IPS DF 6.9 (cell line): ENCODE measurements around the gene BACE2.
"Not testable (repeated sequence)": the region's sequence is repeated elsewhere in the genome, so short reads cannot be mapped to it uniquely, and the experiment has no call there.

ENCODE experiments used
- DNase-seq: peaks from one replicate; pipeline ENCODE4 v3.0.0-alpha.2; 2013; ENCODE audit warnings: low read depth, low spot score
- H3K27ac ChIP-seq: one replicate; pipeline ENCODE4 v1.5.1; 2013; ENCODE audit warnings: low read length, control low read depth
- H3K27me3 ChIP-seq: 2 replicates; pipeline ENCODE4 v1.6.1; 2013; ENCODE audit warnings: mild to moderate bottlenecking, low read length; ENCODE audit not compliant: control insufficient read depth, insufficient read depth
- H3K36me3 ChIP-seq: 2 replicates; pipeline ENCODE4 v1.6.1; 2013; ENCODE audit warnings: low read length; ENCODE audit not compliant: control insufficient read depth, insufficient read depth
- H3K4me1 ChIP-seq: 2 replicates; pipeline ENCODE4 v1.6.1; 2013; ENCODE audit warnings: low read length; ENCODE audit not compliant: control insufficient read depth, insufficient read depth
- H3K4me3 ChIP-seq: 2 replicates; pipeline ENCODE4 v1.5.1; 2013; ENCODE audit warnings: mild to moderate bottlenecking, low read length
- H3K9me3 ChIP-seq: 2 replicates; pipeline ENCODE4 v1.6.1; 2013; ENCODE audit warnings: low read length, inconsistent platforms; ENCODE audit not compliant: control insufficient read depth, insufficient read depth
- WGBS: extraction: QIAGEN DNeasy Blood & Tissue Kit; methylation state at CpG from one replicate; pipeline ENCODE4 v1.1.7; 2013; ENCODE audit warnings: mixed read lengths, missing lambda C conversion rate; ENCODE audit not compliant: insufficient read length, insufficient coverage; 5-methylcytosine and 5-hydroxymethylcytosine counted together

Gene BACE2

DNA sequence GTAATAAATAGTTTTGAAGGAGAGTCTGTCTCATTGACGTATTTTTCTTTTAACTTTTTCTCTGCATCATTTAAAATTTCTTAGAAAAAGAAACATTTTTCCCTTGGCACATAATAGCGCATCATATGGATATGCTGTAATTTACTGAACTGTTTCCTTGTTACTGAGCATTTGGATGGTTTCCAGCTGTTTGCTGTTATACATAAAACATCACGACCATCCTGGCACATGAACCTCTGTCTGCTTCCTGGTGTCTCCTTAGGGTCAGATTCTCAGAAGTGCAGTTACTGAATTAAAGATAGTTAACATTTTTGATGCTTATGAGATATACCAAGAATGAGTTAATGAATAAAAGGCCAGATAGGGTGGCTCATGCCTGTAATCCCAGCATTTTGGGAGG, 67.2 kb downstream of the BACE2 start:
- no peak for DNase-seq
- Histone ChIP-seq H3K9me3 (no peaks in the 10 kb centered on the region), H3K27ac (no peak overlapping the region), H3K27me3 (no peaks in the 10 kb centered on the region), H3K4me3 (no peak overlapping the region), H3K4me1 (no peaks in the 10 kb centered on the region; the same call in 1 of the 2 replicates), H3K36me3 (no peaks in the 10 kb centered on the region)
- no CpG with 5 or more reads among the region's 3 CpGs for WGBS

DNA sequence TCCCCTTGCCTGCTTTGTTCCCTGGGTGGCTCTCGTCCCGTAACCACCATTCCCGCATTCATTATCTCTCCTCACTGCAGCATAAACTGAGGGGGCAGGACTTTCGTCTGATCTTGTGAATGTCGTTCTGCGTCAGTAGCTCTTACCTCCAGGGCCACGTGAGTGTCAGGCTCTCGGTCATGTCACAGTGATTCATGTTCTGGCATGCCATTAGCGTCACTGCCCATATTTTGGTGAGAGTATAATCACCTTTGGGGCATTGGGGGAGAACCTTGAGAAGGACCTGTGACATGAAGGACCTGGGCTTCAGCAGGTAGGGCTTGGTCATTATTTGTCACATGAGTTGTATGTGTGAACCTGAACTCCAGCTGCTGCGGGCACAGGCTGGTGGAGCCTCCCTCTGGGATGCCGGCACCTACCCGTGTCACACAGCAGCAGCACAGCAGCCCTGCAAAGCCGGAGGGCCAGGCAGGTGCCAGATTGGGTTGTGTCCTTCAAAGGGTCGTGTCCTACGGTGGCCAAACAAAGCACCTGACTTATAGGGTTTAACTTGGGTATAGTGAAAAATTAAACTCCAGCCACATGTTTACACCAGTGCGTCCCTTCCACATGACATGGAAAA, 68.5 kb downstream of the BACE2 start:
- DNase-seq, result no peak
- no CpG with 5 or more reads among the region's 16 CpGs for WGBS
- H3K9me3 ChIP-seq, result no peaks in the 10 kb centered on the region
- H3K27ac ChIP-seq, result no peak overlapping the region
- H3K4me3 ChIP-seq, result no peak overlapping the region
- H3K27me3 ChIP-seq, result no peaks in the 10 kb centered on the region
- H3K4me1 ChIP-seq, result no peaks in the 10 kb centered on the region; the same call in 1 of the 2 replicates
- H3K36me3 ChIP-seq, result no peaks in the 10 kb centered on the region

DNA sequence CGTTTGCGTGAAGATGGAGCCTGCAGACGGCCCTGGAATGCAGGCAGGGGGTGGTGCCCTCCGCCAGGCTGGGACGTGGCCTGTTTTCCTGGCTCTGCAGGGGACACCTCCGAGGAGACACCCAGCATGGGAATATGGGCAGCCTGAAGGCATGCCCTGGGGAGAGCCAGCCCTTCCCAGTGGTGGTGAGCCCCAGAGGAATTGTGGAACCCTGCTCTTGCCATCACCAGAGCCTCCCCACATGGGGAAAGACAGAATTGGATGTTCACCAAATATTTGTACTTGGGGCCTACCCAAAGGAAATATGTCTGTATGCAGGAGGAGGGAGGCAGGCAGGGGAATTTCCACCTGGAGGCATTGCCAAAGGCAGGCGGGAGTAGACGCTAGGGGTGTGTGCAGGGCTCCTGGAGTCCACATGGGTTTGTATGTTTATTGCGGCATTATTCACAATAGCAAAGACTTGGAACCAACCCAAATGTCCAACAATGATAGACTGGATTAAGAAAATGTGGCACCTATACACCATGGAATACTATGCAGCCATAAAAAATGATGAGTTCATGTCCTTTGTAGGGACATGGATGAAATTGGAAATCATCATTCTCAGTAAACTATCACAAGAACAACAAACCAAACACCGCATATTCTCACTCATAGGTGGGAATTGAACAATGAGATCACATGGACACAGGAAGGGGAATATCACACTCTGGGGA, 70.3 kb downstream of the BACE2 start:
- not testable (repeated sequence) for H3K4me3 ChIP-seq, H3K27me3 ChIP-seq, H3K36me3 ChIP-seq, H3K9me3 ChIP-seq, DNase-seq, H3K4me1 ChIP-seq, H3K27ac ChIP-seq
- no CpG with 5 or more reads among the region's 10 CpGs for WGBS

GRCh38 chr21:41240040-41240439, 72.1 kb downstream of the BACE2 start:
- no peaks in the 10 kb centered on the region for H3K36me3 ChIP-seq
- no peak overlapping the region for H3K27ac ChIP-seq
- no peak for DNase-seq
- H3K4me1 ChIP-seq, result no peaks in the 10 kb centered on the region
- no peak overlapping the region for H3K4me3 ChIP-seq
- H3K9me3 ChIP-seq, result no peaks in the 10 kb centered on the region
- WGBS, result no CpG with 5 or more reads among the region's 3 CpGs
- no peaks in the 10 kb centered on the region for H3K27me3 ChIP-seq

- DNase-seq, result no peak
Measured at GRCh38 chr21:41241341-41241740, 73.4 kb downstream of the BACE2 start.

DNA sequence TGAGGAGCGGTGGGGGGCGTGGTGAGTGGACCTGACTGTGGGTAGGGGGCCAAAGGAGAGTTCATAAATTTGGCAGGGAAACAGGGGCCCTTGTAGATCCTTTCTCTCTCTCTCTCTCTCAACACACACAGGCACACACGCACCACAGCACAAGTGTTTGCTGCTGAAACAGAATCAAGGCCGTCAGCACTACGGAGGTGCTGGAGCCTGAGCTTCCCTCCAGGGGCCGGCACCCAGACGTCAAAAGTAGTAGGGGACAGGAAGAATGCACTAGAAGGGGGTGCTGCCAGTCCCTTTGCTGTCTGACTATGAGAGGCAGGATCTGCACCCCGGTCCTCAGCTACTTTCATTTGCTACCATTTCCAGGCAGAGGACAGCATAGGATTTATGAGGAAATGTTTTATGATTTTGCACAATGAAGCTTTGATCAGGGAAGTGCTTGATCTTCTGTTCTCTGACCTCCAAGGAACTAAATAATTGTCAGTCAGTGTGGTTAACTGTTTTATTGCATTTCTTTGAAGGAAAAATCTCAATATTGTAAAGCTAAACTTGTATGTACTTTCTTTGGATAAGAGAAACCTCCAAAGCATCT, 74.4 kb downstream of the BACE2 start:
- no CpG with 5 or more reads among the region's 8 CpGs for WGBS
- H3K36me3 ChIP-seq, result no peaks in the 10 kb centered on the region
- no peak for DNase-seq
- H3K27me3 ChIP-seq, result no peaks in the 10 kb centered on the region
- no peaks in the 10 kb centered on the region for H3K9me3 ChIP-seq
- H3K4me3 ChIP-seq, result no peak overlapping the region
- H3K27ac ChIP-seq, result no peak overlapping the region
- H3K4me1 ChIP-seq, result 0 out of 2 replicates have a peak, but pooled peaks cover 1% of the 10 kb centered on the region

More at GRCh38 chr21:41241341-41241740, 73.4 kb downstream of the BACE2 start:
- Histone ChIP-seq H3K27ac (no peak overlapping the region), H3K4me3 (no peak overlapping the region), H3K36me3 (no peaks in the 10 kb centered on the region), H3K4me1 (0 out of 2 replicates have a peak, but pooled peaks cover 1% of the 10 kb centered on the region), H3K27me3 (no peaks in the 10 kb centered on the region), H3K9me3 (no peaks in the 10 kb centered on the region)
- WGBS, result no CpG with 5 or more reads among the region's 8 CpGs

GRCh38 chr21:41243107-41243506, 75.1 kb downstream of the BACE2 start:
- Histone ChIP-seq H3K27ac (no peak overlapping the region), H3K27me3 (no peaks in the 10 kb centered on the region), H3K4me3 (no peak overlapping the region), H3K4me1 (0 out of 2 replicates have a peak, but pooled peaks cover 1% of the 10 kb centered on the region), H3K9me3 (no peaks in the 10 kb centered on the region), H3K36me3 (no peaks in the 10 kb centered on the region)
- DNase-seq, result no peak
- WGBS, result no CpG with 5 or more reads among the region's 7 CpGs

GRCh38 chr21:41244266-41244880, 76.4 kb downstream of the BACE2 start:
- not testable (repeated sequence) for H3K27me3 ChIP-seq, H3K9me3 ChIP-seq, DNase-seq, H3K4me1 ChIP-seq, H3K36me3 ChIP-seq, H3K27ac ChIP-seq, H3K4me3 ChIP-seq
- WGBS, result no CpG with 5 or more reads among the region's 8 CpGs

GRCh38 chr21:41245509-41246135, 77.7 kb downstream of the BACE2 start:
- no peak for DNase-seq
- no CpG with 5 or more reads among the region's 20 CpGs for WGBS
- Histone ChIP-seq H3K27me3 (no peaks in the 10 kb centered on the region), H3K4me3 (no peak overlapping the region), H3K9me3 (no peaks in the 10 kb centered on the region), H3K36me3 (no peaks in the 10 kb centered on the region), H3K27ac (no peak overlapping the region), H3K4me1 (0 out of 2 replicates have a peak, but pooled peaks cover 1% of the 10 kb centered on the region)

DNA sequence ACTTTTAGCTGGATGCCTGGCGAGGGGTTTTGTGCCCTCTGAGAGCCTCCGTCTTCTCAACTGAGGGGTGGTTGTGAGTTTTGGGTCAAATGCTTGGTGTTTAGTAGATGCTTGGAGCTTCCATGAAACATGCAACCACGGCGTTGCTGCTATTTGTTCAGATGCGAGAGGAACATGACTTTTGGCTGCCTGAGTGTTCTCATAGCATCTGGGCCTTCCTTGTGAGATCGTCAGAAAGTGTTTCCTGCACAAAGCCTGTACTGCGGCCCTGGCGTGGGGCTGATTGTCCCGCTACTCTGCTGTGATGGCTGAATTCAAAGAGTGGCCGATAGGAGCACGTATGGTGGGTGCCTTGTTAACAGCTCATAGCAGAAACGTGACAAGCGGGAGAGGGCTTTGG, 78.8 kb downstream of the BACE2 start:
- Histone ChIP-seq H3K9me3 (no peaks in the 10 kb centered on the region), H3K27ac (no peak overlapping the region), H3K4me3 (no peak overlapping the region), H3K27me3 (no peaks in the 10 kb centered on the region), H3K36me3 (no peaks in the 10 kb centered on the region), H3K4me1 (0 out of 2 replicates have a peak, but pooled peaks cover 1% of the 10 kb centered on the region)
- no CpG with 5 or more reads among the region's 13 CpGs for WGBS
- no peak for DNase-seq
